Measurements from ENCODE around the gene GLUL. TPM values are rescaled to one million over a fixed set of nuclear protein-coding genes. Genes with fewer than 3 reads are reported as not detected.

Gene GLUL
- polyA plus RNA-seq, 3 donors = 506 to 1,423 (median 523) TPM

- Mint-ChIP-seq H3K4me1 (peaks cover 16% of the 10 kb centered on the region), H3K27ac (peak overlapping the region in 1 of 7 donors; percentile 14), H3K27me3 (ENCODE audit: low read depth in 3 of 3) (peaks cover 0 to 2% (median 2%) of the 10 kb centered on the region in 3 donors), H3K36me3 (no peaks in the 10 kb centered on the region), H3K4me3 (no peak overlapping the region), H3K9me3 (peaks cover 0 to 2% (median 0%) of the 10 kb centered on the region in 7 donors)
- Histone ChIP-seq H3K4me1 (ENCODE audit: control insufficient read depth in 1 of 2, insufficient read depth in 2 of 2, low read length in 2 of 2) (peaks cover 0 to 3% of the 10 kb centered on the region in 2 donors), H3K79me2 (ENCODE audit: insufficient read depth, low read length) (no peaks in the 10 kb centered on the region), H4K20me1 (ENCODE audit: insufficient read depth, low read length) (no peaks in the 10 kb centered on the region), H3K4me2 (replicated peaks; ENCODE audit: extremely low read depth, low read length, poor library complexity, severe bottlenecking) (no peak overlapping the region), H3K36me3 (replicated peaks in 1 of 2; ENCODE audit: control insufficient read depth in 1 of 2, insufficient read depth in 2 of 2, low read length in 2 of 2) (no peaks in the 10 kb centered on the region), H3K9ac (ENCODE audit: insufficient read depth, low read length, poor library complexity, severe bottlenecking) (no peak overlapping the region), H3K9me3 (replicated peaks in 1 of 2; ENCODE audit: control insufficient read depth in 1 of 2, insufficient read depth in 1 of 2, low read length in 2 of 2) (no peaks in the 10 kb centered on the region), H3K27me3 (ENCODE audit: control insufficient read depth in 2 of 2, insufficient read depth in 2 of 2, low read length in 2 of 2) (no peaks in the 10 kb centered on the region), H3K27ac (ENCODE audit: low read depth in 1 of 2, low read length in 2 of 2) (no peak overlapping the region), H3K4me3 (replicated peaks in 1 of 3; ENCODE audit: low read depth in 2 of 3, low read length in 3 of 3) (no peak overlapping the region), H2AFZ (ENCODE audit: insufficient read depth, low read depth, low read length, poor library complexity, severe bottlenecking) (peak overlapping the region; percentile 58)
- TF ChIP-seq, protein P1, sequence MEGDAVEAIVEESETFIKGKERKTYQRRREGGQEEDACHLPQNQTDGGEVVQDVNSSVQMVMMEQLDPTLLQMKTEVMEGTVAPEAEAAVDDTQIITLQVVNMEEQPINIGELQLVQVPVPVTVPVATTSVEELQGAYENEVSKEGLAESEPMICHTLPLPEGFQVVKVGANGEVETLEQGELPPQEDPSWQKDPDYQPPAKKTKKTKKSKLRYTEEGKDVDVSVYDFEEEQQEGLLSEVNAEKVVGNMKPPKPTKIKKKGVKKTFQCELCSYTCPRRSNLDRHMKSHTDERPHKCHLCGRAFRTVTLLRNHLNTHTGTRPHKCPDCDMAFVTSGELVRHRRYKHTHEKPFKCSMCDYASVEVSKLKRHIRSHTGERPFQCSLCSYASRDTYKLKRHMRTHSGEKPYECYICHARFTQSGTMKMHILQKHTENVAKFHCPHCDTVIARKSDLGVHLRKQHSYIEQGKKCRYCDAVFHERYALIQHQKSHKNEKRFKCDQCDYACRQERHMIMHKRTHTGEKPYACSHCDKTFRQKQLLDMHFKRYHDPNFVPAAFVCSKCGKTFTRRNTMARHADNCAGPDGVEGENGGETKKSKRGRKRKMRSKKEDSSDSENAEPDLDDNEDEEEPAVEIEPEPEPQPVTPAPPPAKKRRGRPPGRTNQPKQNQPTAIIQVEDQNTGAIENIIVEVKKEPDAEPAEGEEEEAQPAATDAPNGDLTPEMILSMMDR (IDR thresholded peaks at IDR 0.05) = no peak
- 100% methylated on average over 3 of the region's 8 CpGs for WGBS (ENCODE audit: insufficient coverage)
- intact Hi-C loops (cut with micrococcal nuclease) = no loop called here
- no peak for DNase-seq
Measured at GRCh38 chr1:182339684-182340083, 51.9 kb downstream of the GLUL start.

- Histone ChIP-seq H4K20me1 (ENCODE audit: insufficient read depth, low read length) (no peaks in the 10 kb centered on the region), H3K79me2 (ENCODE audit: insufficient read depth, low read length) (no peaks in the 10 kb centered on the region), H3K27me3 (ENCODE audit: control insufficient read depth in 2 of 2, insufficient read depth in 2 of 2, low read length in 2 of 2) (no peaks in the 10 kb centered on the region), H3K9ac (ENCODE audit: insufficient read depth, low read length, poor library complexity, severe bottlenecking) (no peak overlapping the region), H3K9me3 (replicated peaks in 1 of 2; ENCODE audit: control insufficient read depth in 1 of 2, insufficient read depth in 1 of 2, low read length in 2 of 2) (no peaks in the 10 kb centered on the region), H2AFZ (ENCODE audit: insufficient read depth, low read depth, low read length, poor library complexity, severe bottlenecking) (no peak overlapping the region), H3K36me3 (replicated peaks in 1 of 2; ENCODE audit: control insufficient read depth in 1 of 2, insufficient read depth in 2 of 2, low read length in 2 of 2) (no peaks in the 10 kb centered on the region), H3K4me1 (ENCODE audit: control insufficient read depth in 1 of 2, insufficient read depth in 2 of 2, low read length in 2 of 2) (peaks cover 0 to 3% of the 10 kb centered on the region in 2 donors), H3K4me2 (replicated peaks; ENCODE audit: extremely low read depth, low read length, poor library complexity, severe bottlenecking) (no peak overlapping the region), H3K27ac (ENCODE audit: low read depth in 1 of 2, low read length in 2 of 2) (no peak overlapping the region), H3K4me3 (replicated peaks in 1 of 3; ENCODE audit: low read depth in 2 of 3, low read length in 3 of 3) (no peak overlapping the region)
- H3K36me3 Mint-ChIP-seq = no peaks in the 10 kb centered on the region
- TF ChIP-seq, protein P1 (IDR thresholded peaks at IDR 0.05) = no peak
- H3K9me3 Mint-ChIP-seq = peaks cover 0 to 2% (median 0%) of the 10 kb centered on the region in 7 donors
- intact Hi-C loops (cut with micrococcal nuclease) = no loop called here
- H3K4me1 Mint-ChIP-seq = peaks cover 16% of the 10 kb centered on the region
- peak overlapping the region in 2 of 7 donors; percentile 21 to 24 for H3K27ac Mint-ChIP-seq
- no peak for DNase-seq
- H3K27me3 Mint-ChIP-seq (ENCODE audit: low read depth in 3 of 3) = peaks cover 0 to 4% (median 2%) of the 10 kb centered on the region in 3 donors
- WGBS (ENCODE audit: insufficient coverage) = 98% methylated on average over 5 of the region's 13 CpGs
- no peak overlapping the region for H3K4me3 Mint-ChIP-seq
Measured at GRCh38 chr1:182338806-182339370, 52.7 kb downstream of the GLUL start.

Data from CD14-positive monocyte (primary cell).